B cell (primary cell): Measurements from ENCODE around the gene P2RX6. TPM values are rescaled to one million over a fixed set of nuclear protein-coding genes. Genes with fewer than 3 reads are reported as not detected.

Source experiments
- ATAC-seq: fragments of 200-7000 bp; cut with Tn5 transposase; one replicate; pipeline ENCODE4 v1.10.0; 2021; ENCODE audit warnings: low read depth, mild to moderate bottlenecking, moderate number of reproducible peaks, moderate library complexity
- CTCF ChIA-PET: fragments of 350-600 bp; sonication (Branson Sonifier 250); formaldehyde crosslinking; loops from one replicate; lab custom pipeline; 2021; ENCODE audit warnings: antibody characterized with exemption, inconsistent platforms; lab: Charles Lee
- POLR2A ChIA-PET: fragments of 350-600 bp; sonication (Branson Sonifier 250); formaldehyde crosslinking; loops from one replicate; lab custom pipeline; 2021; ENCODE audit warnings: antibody characterized with exemption; lab: Charles Lee
- DNase-seq: peaks from one replicate; pipeline ENCODE4 v3.0.0; 2013
- H2AFZ ChIP-seq: 2 replicates; pipeline ENCODE4 v1.6.1; 2012; ENCODE audit warnings: mild to moderate bottlenecking, low read depth, low read length; ENCODE audit not compliant: insufficient read depth, poor library complexity, severe bottlenecking
- H3K27ac ChIP-seq, 2 donors: 1 replicate in 1 of 2; 2 replicates in 1 of 2; pipeline ENCODE4 v1.5.1; 2012 to 2013; ENCODE audit warnings: low read length in 2 of 2, mild to moderate bottlenecking in 2 of 2, moderate library complexity in 1 of 2
- H3K27me3 ChIP-seq, 4 experiments: fragments of 200-600 bp in 1 of 4; sonication (generic) in 1 of 4; replicated peaks in 1 of 4; 1 replicate in 2 of 4; 2 replicates in 2 of 4; pipeline versions ENCODE4 v1.6.1 to v1.7.0; 2013 to 2016; ENCODE audit warnings: low read length in 3 of 4, mild to moderate bottlenecking in 2 of 4, mixed read lengths in 1 of 4, moderate library complexity in 1 of 4; ENCODE audit not compliant: insufficient read depth in 4 of 4, control insufficient read depth in 3 of 4; ENCODE audit errors: control extremely low read depth in 1 of 4
- H3K36me3 ChIP-seq, 2 experiments: replicated peaks in 1 of 2; 1 replicate in 1 of 2; 2 replicates in 1 of 2; pipeline versions ENCODE4 v1.6.1 to v1.7.1; 2013; ENCODE audit warnings: low read length in 1 of 2; ENCODE audit not compliant: insufficient read depth in 2 of 2, control insufficient read depth in 1 of 2; ENCODE audit errors: control extremely low read depth in 1 of 2, extremely low read depth in 1 of 2
- H3K4me1 ChIP-seq, 2 donors: fragments of 200-600 bp in 1 of 2; sonication (generic) in 1 of 2; 1 replicate in 1 of 2; 2 replicates in 1 of 2; pipeline versions ENCODE4 v1.5.1 to v1.6.1; 2013 to 2017; ENCODE audit warnings: low read length in 2 of 2; ENCODE audit not compliant: control insufficient read depth in 2 of 2, insufficient read depth in 2 of 2
- H3K4me2 ChIP-seq: replicated peaks from 2 replicates; pipeline ENCODE3; 2012; ENCODE audit warnings: mild to moderate bottlenecking, low read depth, low read length; ENCODE audit not compliant: poor library complexity, severe bottlenecking
- H3K4me3 ChIP-seq, 5 experiments: fragments of 200-600 bp in 1 of 5; sonication (generic) in 1 of 5; 1 replicate in 3 of 5; 2 replicates in 2 of 5; pipeline versions ENCODE4 v1.5.1 to v1.7.0; 2011 to 2016; ENCODE audit warnings: low read length in 4 of 5, mild to moderate bottlenecking in 4 of 5, low read depth in 2 of 5, control low read depth in 1 of 5, moderate library complexity in 1 of 5; ENCODE audit not compliant: insufficient read depth in 1 of 5; ENCODE audit errors: control extremely low read depth in 1 of 5, extremely low read depth in 1 of 5
- H3K79me2 ChIP-seq: fragments of 200-600 bp; sonication (generic); one replicate; pipeline ENCODE4 v1.6.0; 2016; ENCODE audit warnings: low read length; ENCODE audit not compliant: control insufficient read depth, insufficient read depth
- H3K9ac ChIP-seq: fragments of 200-600 bp; sonication (generic); 2 replicates; pipeline ENCODE4 v1.6.1; 2017; ENCODE audit warnings: mild to moderate bottlenecking, low read length, moderate library complexity
- H3K9me3 ChIP-seq, 3 donors: one replicate each; pipeline versions ENCODE4 v1.6.1 to v1.7.1; 2013; ENCODE audit warnings: low read length in 2 of 3; ENCODE audit not compliant: control insufficient read depth in 2 of 3, insufficient read depth in 1 of 3; ENCODE audit errors: control extremely low read depth in 1 of 3
- H4K20me1 ChIP-seq: 2 replicates; pipeline ENCODE4 v1.6.0; 2012; ENCODE audit warnings: mild to moderate bottlenecking, low read length; ENCODE audit not compliant: insufficient read depth, control insufficient read depth, poor library complexity, severe bottlenecking
- H3K27ac Mint-ChIP-seq: one replicate; pipeline ENCODE4 v1.8.0; 2021; ENCODE audit warnings: mixed read lengths
- H3K27me3 Mint-ChIP-seq: one replicate; pipeline ENCODE4 v1.8.0; 2021; ENCODE audit warnings: mixed read lengths
- H3K4me1 Mint-ChIP-seq: one replicate; pipeline ENCODE4 v1.8.0; 2021; ENCODE audit warnings: mixed read lengths
- H3K4me3 Mint-ChIP-seq: one replicate; pipeline ENCODE4 v1.8.0; 2021; ENCODE audit warnings: mixed read lengths
- H3K9me3 Mint-ChIP-seq: one replicate; pipeline ENCODE4 v1.8.0; 2022; ENCODE audit warnings: mixed read lengths; ENCODE audit not compliant: insufficient read depth
- EZH2 ChIP-seq: IDR thresholded peaks from 2 replicates; pipeline ENCODE4 v1.6.1; 2012; ENCODE audit warnings: borderline replicate concordance, low read depth, mild to moderate bottlenecking, moderate library complexity, low read length; ENCODE audit not compliant: insufficient read depth, poor library complexity, severe bottlenecking
- WGBS: methylation state at CpG from one replicate; pipeline ENCODE4 v1.1.5; 2013; ENCODE audit warnings: missing lambda C conversion rate; ENCODE audit not compliant: insufficient coverage; 5-methylcytosine and 5-hydroxymethylcytosine counted together
- intact Hi-C: fragments of 100-400 bp; cut with micrococcal nuclease; formaldehyde crosslinking; loops from one replicate; pipeline ENCODE4 v1.10.0; 2022
- polyA plus RNA-seq: library from polyadenylated mRNA; depleted of rRNA; stranded (reverse); fragments of >200 nt; gene quantifications from 2 replicates; pipeline ENCODE4 v1.2.3, GENCODE V29; 2012
- total RNA-seq, 2 donors: library from RNA; stranded (reverse); fragments of 120-200 nt in 1 of 2; gene quantifications; 1 replicate in 1 of 2; 2 replicates in 1 of 2; pipeline versions ENCODE4 v1.2.3 to v1.2.4, GENCODE V29; 2013 to 2022
- TF ChIP-seq, protein P1 (sequence below): fragments of 200-600 bp; IDR thresholded peaks from one replicate; pipeline ENCODE4 v1.8.0; 2022; ENCODE audit warnings: antibody characterized with exemption, mild to moderate bottlenecking

P2RX6 gene
- total and polyA plus RNA-seq, 2 donors (not counting 1 experiment from before 2014, with no cell fraction given), result 0.49 to 0.79 TPM

DNA sequence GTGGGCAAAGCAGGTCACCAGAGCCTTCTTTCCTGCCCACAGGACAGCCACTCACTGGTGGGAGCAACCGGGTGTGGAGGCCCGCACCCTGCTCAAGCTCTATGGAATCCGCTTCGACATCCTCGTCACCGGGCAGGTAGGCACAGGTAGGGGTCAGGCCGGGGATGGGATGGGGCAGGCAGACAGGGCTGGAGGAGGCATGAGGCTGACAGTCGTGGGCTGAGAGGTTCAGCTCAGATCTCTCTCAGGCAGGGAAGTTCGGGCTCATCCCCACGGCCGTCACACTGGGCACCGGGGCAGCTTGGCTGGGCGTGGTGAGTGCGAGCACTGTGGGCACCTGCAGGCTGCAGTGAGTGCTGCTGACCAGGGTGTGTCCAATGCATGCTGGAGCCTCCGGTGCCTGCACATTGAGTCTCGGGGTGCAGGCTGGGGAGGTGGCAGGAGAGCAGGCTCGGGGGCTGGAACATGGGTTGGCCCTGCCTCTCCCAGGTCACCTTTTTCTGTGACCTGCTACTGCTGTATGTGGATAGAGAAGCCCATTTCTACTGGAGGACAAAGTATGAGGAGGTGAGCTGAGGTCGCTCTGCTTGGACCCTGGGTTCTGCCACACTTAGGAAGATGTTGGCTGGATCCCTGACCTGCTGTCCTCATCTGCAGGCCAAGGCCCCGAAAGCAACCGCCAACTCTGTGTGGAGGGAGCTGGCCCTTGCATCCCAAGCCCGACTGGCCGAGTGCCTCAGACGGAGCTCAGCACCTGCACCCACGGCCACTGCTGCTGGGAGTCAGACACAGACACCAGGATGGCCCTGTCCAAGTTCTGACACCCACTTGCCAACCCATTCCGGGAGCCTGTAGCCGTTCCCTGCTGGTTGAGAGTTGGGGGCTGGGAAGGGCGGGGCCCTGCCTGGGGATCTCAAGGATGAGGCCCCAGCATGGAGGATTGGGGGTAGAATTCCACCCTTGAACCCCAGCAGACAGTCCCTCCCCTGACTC lies 11.1 kb downstream of the P2RX6 start:
- WGBS, result 96% methylated on average over 23 of the region's 27 CpGs
- intact Hi-C loops, result no loop called here
- Histone ChIP-seq H3K9me3 (no peaks in the 10 kb centered on the region), H4K20me1 (no peaks in the 10 kb centered on the region), H3K36me3 (no peaks in the 10 kb centered on the region), H3K4me2 (no peak overlapping the region), H3K4me3 (no peak overlapping the region), H2AFZ (no peak overlapping the region), H3K4me1 (no peaks in the 10 kb centered on the region), H3K27me3 (peaks cover 0 to 11% (median 0%) of the 10 kb centered on the region in 4 experiments), H3K27ac (no peak overlapping the region), H3K79me2 (no peaks in the 10 kb centered on the region), H3K9ac (no peak overlapping the region)
- H3K4me1 Mint-ChIP-seq, result peaks cover 5% of the 10 kb centered on the region
- DNase-seq (no peak), ATAC-seq (no peak)
- TF ChIP-seq EZH2, result no peak
- TF ChIP-seq, protein P1, sequence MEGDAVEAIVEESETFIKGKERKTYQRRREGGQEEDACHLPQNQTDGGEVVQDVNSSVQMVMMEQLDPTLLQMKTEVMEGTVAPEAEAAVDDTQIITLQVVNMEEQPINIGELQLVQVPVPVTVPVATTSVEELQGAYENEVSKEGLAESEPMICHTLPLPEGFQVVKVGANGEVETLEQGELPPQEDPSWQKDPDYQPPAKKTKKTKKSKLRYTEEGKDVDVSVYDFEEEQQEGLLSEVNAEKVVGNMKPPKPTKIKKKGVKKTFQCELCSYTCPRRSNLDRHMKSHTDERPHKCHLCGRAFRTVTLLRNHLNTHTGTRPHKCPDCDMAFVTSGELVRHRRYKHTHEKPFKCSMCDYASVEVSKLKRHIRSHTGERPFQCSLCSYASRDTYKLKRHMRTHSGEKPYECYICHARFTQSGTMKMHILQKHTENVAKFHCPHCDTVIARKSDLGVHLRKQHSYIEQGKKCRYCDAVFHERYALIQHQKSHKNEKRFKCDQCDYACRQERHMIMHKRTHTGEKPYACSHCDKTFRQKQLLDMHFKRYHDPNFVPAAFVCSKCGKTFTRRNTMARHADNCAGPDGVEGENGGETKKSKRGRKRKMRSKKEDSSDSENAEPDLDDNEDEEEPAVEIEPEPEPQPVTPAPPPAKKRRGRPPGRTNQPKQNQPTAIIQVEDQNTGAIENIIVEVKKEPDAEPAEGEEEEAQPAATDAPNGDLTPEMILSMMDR, result no peak
- H3K4me3 Mint-ChIP-seq, result no peak overlapping the region
- H3K9me3 Mint-ChIP-seq, result no peaks in the 10 kb centered on the region
- POLR2A ChIA-PET, result no interaction called here
- H3K27ac Mint-ChIP-seq, result no peak overlapping the region
- H3K27me3 Mint-ChIP-seq, result peaks cover 24% of the 10 kb centered on the region
- CTCF ChIA-PET, result no interaction called here
